MV-4-11 (cell line): ENCODE data around the gene SETD4.

Experiments
- DNase-seq: peaks from one replicate; lab custom pipeline; 2025; lab: John Stamatoyannopoulos, UW

SETD4 gene

DNA sequence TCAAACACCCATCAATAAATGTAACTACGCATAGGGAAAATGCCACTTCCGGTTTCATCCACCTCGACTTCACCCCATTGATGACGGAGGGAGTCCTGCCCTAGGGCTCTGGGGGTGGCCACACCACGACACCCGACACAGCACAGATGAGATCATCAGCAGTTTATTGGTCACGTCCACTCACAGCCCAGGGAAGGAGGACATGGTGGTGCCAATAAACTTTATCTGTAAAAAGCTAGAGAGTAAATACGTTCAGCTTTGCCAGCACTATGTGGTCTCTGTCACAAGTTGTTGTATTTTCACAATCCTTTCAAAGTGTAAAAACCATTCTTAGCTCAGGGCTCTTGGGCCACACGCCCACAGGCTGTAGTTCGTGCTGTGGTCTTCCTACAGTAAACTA is 16.3 kb downstream of the SETD4 start:
- DNase-seq, result no peak

DNA sequence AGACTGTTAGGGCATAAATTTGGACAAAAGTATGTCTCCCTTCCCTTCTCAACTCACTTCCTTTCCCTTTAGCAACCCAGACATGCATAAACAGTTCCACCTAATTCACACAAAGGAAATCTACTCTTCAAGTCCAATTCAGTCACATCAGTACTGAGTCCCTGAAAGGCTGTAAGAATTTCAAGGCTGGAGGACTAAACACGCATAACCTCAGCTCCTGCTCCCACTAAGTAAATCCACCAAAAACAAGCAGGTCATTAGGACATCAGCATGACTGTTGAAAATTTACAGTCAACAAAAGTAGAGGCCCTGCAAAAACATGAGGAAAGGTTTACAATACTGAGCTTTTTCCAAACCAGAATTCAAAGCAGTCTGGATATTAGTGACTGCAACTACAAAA is 18.4 kb downstream of the SETD4 start:
- DNase-seq, result no peak

DNA sequence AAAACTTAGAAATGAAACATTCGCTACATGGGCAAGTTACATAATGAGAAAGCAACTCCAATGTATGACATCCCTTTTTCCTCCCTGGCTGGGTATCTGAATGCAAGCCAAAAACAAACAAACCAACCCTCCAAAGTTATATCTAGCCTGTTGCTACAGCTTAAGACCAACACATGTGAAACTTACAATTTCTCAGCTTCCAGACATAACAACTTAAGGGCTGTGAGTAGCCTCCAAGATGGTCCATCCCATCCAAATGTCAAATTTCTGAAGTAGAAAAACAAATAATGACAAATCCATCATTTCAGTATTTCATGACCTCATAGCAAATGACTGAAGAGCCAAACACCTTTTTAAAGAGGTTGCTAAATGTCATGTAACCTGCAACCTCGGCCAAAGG is 19.9 kb downstream of the SETD4 start:
- DNase-seq, result no peak

DNA sequence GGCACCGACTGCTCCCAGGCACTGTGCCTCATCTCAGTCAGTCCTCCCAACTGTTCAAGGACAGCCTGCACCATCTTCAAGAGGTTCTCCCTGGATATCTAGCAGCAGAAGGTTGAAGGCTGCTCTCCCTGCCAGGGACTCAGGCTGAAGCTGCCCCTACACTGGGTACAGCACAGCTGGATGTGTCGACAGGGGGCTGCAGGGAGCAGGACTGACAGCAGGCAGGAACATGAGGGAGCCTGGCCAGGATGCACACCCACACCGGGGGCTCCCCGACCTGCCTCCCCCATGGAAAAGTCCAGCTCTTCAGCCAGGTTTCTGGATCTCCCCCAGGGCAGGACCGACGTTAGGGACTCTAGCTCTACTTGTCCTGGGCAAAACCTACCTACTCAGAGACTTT is 20.5 kb downstream of the SETD4 start:
- no peak for DNase-seq

DNA sequence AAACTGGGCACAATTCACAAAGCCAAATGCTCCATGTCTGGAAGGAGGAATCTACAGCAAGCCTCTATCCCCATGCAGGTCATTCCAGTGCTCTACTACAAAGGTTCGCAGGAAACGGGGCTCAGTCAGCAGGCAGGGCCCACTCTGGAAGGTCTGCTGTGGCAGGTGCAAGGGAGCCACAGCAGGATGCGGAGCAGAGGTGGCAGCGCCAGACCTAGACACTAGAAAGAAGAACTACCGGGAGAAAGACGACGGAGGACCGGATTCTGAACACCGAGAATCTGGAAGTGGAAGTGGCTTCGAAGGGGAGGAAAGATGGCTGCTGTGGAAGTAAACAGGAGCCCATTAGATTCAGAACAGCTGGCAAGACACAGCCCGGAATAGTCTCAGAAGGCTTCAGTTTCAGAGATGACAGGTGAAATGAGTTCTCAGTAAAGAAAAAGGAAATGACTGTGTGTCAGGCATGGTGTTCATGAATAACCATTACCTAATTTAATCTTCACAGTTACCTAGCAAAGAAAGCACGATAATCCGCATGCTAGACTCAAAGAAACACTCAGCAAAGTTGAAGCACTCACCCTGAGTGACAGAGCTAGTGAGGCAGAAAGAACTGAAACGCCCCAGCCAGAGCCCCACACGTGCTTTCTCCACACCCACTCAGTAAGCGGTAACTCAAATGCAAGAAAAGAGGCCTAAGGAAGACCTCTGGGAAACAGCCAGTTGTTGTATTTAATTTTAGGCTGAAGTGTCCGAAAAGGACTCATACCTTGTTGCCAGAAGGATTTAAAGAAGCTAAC is 21.4 kb downstream of the SETD4 start:
- DNase-seq, result no peak

DNA sequence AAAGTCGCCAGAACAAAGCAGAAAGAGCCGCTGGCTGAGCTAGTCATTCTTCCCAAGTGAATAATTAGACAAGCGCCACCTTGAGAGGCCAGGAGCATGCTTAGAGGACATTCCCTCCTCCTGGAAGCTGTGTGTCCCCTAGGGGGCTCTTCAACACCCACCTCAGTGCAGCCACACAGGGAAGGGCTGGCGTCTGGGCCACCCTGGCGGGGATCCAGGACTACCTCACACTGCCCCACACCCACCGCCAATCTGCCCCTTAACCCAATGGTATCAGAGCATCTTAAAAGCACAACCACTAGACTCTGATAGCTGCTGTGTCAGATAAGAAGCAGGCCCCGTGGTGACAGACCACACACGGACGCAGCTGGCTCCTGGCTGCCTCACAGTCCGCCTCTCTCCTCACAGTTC is 24.9 kb downstream of the SETD4 start:
- DNase-seq, result no peak

DNA sequence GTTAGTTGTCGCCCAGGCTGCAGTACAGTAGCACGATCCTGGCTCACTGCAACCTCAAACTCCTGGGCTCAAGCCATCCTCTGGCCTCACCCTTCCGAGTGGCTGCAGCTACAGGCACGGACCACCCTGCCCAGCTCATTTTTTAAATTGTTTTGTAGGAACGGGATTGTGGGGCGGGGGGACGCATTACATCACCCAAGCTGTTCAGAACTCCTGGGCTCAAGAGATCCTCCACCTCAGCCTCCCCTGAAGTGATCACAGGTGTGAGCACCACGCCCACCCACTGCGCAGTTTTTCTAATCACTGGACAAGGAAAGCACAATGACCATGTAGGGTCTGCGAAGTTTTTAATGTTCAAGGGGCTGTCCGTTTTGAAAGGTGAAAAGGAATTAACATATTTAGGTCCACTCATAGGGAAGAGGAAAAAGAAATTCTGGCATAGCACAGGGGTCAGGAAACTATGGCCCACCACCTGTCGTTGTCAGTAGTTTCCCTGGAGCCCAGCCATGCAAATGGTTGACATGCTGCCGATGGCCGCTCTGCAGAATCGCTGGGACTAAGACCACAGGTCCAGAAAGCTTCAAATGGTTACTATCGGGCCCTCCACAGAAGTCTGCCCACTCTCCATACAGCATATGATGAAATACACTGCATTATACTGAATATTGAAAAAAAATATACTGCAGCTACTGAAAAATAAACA is 26.0 kb downstream of the SETD4 start:
- no peak for DNase-seq

DNA sequence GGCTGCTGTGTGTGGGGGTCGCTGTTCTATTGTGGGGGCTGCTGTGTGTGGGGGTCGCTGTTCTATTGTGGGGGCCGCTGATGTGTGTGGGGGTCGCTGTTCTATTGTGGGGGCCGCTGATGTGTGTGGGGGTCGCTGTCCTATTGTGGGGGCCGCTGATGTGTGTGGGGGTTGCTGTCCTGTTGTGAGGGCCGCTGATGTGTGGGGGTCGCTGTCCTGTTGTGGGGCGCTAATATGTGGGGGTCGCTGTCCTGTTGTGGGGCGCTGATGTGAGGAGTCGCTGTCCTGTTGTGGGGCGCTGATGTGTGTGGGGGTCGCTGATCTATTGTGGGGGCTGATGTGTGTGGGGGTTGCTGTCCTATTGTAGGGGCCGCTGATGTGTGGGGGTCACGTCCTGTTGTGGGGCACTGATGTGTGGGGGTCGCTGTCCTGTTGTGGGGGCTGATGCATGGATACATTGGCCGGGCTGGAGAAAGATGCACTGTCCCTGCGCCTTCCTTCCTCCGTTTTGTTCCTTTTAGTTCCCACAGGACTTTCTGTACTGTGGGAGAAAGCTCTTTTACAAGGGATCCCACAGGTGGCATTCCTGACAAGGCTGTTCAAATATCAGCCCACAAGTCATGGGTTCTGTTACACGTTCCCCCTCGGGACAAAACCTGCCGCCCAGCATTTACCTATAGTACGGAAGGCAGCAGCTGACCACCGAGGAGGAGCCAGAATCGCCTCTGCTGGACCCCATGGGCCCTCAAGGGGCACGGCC is 27.5 kb downstream of the SETD4 start:
- DNase-seq, result no peak

DNA sequence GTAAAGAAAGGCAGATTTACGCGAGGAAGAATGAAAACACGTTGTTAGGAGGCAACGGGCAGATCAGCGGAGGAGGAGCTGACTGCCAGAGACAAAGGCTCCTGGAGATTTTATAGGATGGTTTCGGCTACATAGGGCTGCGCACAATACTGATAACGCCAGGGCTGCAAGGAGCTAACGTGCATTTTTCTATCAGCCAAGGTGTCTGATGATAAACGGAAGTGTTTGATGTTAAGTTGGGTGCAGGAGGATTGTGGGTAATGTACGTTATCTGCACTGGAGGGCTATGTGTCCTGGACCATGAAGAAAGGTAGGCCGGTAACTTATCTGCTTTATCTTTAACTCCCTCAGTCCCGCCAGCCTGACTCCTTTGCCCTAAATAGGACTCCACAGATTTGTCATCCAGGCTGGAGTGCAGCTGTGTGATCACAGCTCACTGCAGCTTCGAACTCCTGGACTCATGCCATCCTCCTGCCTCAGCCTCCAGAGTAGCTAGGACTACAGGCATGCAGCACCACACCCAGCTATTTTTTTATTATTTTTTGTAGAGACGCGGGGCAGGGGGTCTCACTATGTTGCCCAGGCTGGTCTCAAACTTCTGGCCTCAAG is 29.6 kb downstream of the SETD4 start:
- DNase-seq, result no peak

DNA sequence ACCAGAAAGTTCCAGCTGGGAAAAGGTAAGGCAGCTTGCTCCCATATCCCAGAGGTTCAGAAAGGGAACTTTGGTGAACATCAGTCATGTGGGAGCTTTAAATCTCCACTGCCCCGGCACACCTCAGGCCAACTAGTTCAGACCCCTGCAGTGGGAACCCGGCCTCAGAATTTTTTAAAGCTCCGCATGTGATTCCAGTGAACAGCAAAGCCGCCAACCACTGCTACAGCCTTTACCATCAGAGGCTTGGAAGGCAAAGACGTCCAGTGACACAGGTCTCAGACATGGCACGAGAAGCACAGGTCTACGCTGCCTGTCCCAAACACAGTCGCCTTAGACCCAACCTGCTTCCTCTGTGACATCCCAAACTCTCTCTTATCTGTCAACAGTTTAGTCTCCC is 31.0 kb downstream of the SETD4 start:
- no peak for DNase-seq

DNA sequence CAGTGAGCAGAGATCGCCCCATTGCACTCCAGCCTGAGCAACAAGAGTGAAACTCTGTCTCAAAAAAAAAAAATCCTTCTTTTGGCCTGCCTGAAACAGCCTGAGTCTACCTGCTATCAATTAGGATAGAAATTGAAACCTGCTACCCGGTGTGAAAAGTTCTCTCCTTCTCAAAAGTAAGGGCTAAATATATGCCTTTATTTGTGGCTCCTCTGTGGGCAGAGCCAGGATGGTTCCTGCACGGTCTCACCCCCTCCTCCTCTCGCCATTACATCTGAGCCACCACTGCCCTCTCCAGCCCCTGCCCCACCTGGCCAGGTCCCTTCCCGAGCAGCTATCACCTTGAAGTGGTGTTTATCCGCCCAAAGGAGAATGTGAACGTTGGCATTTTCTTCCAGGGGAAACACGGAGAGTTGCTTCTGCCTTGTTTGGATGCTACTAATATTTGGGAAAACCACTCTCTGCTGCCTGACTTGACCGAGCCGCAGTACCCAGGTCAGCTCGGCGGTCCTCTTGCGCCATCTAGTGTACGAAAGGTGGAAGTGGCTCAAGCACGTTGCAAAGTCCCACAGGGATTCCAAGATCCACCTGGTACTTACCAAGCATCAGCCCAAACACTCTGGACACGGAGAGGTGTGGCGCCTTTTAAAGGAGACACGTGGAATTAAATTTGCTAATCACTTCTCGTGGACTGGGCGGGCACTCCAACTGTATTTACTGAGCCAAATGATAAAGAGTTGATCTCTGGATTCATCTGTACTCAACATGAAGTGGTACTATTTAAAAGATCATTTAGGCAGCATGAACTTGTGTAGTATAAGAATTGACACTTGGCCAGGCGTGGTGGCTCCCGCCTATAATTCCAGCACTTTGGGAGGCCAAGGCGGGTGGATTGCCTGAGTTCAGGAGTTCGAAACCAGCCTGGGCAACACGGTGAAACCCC is 31.9 kb downstream of the SETD4 start:
- peak; percentile 45 for DNase-seq

DNA sequence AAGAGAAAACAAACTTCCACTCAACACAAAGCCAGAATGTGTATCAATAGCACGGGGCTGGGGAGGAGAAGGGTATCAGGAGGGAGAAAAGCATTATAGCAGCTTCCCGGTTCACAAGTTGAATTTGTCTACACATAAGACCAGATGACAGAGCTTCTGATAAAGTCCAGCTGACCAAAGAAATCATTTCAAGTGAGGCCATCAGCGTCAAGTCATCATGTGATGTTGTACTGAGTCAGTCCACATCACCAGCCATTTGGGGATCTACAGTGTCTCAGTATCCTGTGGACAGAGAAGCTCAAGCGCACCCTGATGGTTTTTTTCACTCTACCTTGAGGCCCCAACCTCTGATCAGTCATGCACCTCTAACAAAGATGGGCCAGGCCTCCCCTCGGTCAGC is 33.0 kb downstream of the SETD4 start:
- no peak for DNase-seq

DNA sequence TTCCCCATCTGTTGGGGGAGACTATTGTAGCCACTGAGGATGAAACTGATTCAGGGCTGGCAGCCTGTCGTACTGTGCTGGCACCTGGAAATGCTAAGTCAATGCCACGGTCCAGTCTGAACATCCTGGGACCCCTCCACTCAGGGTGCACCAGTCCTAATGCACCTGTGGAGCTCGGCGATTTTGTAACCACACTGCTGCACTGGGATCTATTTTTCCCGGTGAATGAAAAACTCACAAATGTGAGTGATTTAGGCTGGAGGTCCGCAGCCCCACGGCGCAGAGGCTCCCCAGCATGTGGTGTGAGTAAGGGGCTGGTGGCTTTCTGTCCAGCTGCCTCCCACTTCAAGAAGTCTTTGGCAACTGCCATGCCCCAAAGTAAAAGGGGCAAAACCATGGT is 35.5 kb downstream of the SETD4 start:
- no peak for DNase-seq

DNA sequence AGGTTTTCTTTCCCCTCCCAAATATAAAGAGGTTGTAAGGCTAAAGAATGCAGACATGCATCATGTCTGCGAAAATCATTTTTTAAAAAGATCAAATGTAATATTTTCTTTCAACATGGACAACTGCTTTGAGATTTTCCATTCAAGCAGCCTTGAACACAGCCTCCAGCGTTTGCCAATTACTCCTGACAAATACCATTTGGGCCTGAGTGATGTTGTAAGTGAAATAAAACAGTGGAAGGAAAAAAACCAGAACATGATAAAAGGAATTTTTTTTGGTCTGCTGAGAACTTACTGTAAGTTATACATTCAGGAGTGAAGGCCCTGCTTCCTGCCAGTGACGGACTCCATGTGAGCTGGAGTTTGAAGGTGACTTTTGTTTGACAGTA is 37.2 kb downstream of the SETD4 start:
- no peak for DNase-seq

DNA sequence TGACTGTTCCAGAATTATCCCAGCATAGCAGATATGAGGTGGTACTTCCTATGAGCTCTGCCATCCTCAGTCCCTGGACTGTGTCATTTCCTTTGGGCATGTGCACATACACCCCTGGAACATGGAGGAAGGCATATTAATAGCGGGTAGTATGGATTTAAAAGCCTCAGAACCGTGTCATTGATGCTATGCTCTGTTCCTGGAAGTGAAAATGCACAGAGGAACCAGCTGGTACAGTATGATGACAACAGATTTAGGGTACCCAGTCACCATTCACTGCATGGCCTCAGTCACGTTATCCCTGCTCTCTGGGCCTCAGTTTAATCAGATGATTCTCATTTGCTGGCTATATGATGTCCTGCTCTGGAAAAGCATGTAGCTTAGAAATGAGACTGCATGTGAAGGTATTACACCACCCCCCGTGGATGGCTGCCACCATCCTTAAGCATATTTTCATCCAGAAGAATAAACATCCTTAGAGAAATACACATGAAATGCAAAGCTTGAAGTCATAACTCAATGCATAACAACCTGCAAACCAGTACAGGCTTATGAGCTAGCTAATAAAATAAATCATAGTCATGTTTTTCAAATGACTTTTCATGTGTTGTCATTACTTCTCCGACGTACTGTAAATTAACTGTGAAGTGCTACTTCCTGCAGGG is 37.8 kb downstream of the SETD4 start:
- DNase-seq, result peak; percentile 45

DNA sequence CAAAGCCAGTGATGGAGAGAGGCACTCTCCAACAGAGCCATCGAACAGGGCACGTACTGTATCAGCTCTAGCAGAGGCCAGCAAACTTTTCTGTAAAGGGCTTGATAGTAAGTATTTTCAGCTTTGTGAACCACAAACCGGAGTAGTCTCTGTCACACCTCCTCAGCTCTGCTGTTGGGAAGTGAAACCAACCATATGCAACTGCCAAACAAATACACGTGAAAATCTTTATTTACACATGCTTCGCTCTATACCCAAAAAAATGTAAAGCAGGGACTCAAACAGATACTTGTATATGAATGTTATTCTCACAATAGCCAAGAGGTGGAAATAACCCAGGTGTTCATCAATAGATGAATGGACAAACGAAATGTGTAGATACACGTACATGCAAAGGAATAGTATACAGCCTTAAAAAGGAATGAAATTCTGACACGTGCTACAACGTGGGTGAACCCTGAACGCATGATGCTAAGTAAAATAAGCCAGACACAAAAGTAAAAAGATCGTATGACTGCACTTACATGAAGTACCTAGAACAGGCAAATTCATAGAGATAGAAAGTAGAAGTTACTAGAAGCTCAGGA is 39.0 kb downstream of the SETD4 start:
- peak; percentile 43 for DNase-seq

DNA sequence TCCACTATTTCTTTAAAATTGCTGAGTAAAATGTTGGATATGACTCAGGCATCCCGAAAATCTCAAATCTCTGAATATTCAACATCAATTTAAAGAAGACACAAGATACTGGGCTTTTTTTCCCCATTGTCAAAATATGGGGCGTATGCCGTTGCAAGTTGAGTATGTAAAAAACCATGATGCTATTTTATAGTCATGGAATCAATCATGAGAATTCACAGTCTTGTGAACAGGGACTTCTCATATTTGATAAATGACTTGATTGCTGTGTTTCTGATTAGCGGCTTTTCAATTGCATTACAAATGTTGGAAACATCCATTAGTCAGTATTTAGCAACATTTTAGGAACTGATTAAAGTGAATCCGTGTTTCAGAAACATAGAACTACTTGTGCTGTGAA is 45.3 kb downstream of the SETD4 start:
- DNase-seq, result no peak

DNA sequence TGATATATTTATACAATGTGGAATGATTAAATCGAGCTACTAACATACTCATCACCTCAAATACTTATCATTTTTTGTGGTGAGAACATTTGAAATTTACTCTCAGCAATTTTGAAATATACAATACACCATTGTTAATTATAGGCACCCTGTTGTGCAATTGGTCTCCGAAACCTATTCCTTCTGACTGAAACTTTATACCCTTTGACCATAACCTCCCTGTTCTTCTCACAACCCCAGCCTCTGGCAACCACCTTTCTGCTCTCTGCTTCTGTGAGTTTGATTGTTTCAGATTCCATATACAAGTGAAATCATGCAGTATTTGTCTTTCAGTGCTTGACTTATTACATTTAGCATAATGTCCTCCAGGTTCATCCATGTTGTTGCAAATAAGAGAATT is 49.5 kb downstream of the SETD4 start:
- no peak for DNase-seq

DNA sequence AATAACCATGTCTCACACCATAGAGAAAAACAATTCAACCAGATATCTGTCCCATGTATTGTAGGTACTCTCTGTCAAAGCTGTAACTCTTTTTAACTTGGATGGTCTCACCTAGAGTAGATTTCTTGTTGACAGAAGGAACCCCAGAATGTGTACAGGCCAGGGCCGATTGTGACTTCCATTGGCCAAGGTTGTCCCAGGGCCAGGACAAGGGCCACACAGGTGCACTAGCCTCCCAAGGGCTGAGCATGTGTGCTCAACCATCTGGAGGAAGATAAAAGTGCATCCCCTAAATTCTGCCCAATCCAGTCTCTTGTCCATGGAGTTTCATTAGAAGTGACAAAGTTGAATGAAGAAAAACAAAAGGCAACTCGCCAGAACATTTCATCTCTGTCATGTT is 51.8 kb downstream of the SETD4 start:
- DNase-seq, result no peak

DNA sequence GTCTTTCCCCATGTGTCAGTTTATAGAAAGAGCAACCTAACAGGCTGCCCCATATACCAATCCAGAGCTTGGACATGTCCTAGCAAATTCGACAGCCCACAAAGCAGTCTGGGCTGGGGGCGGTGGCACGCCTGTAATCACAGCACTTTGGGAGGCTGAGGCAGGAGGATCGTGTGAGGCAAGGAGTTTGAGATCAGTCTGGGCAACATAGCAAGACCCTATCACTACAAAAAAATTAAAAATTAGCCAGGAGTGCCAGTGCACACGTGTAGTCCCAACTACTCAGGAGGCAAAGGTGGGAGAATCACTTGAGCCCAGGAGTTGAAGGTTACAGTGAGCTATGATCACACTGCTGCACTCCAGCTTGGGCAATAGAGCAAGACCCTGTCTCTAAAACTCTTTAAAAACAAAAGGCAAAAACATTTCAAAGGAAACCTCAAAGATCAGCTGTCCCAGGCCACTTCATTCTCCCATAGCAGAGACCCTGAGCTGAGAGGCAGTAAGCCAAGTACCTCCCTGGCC is 54.4 kb downstream of the SETD4 start:
- DNase-seq, result no peak
